ENCODE data around the gene PGA5.

GRCh38 chr11:61290905-61291690 is 50.1 kb downstream of the PGA5 start:
- TF ChIP-seq EZH2 (IDR thresholded peaks at IDR 0.05; ENCODE audit: borderline replicate concordance, insufficient read depth, low read length, poor library complexity, severe bottlenecking) (no peak), CTCF (IDR thresholded peaks at IDR 0.05; ENCODE audit: poor library complexity, severe bottlenecking) (no peak), POLR2AphosphoS5 (IDR thresholded peaks at IDR 0.05) (no peak), MXI1 (conservative IDR thresholded peaks at IDR 0.05; ENCODE audit: poor library complexity, severe bottlenecking) (no peak), REST (IDR thresholded peaks at IDR 0.05; ENCODE audit: borderline replicate concordance) (no peak)

Measured in neural cell (in vitro differentiated cells).